HPDE6-E6E7 (cell line): ENCODE measurements around the gene NOP53.
A peak's percentile ranks its signal among the peaks of the same experiment; 100 is the strongest.
"Not testable (repeated sequence)": the region's sequence is repeated elsewhere in the genome, so short reads cannot be mapped to it uniquely, and the experiment has no call there.

ENCODE experiments used
- DNase-seq: peaks from one replicate; pipeline ENCODE4 v3.0.0; 2011; ENCODE audit warnings: missing footprints; ENCODE audit errors: extremely low spot score

Gene NOP53

DNA sequence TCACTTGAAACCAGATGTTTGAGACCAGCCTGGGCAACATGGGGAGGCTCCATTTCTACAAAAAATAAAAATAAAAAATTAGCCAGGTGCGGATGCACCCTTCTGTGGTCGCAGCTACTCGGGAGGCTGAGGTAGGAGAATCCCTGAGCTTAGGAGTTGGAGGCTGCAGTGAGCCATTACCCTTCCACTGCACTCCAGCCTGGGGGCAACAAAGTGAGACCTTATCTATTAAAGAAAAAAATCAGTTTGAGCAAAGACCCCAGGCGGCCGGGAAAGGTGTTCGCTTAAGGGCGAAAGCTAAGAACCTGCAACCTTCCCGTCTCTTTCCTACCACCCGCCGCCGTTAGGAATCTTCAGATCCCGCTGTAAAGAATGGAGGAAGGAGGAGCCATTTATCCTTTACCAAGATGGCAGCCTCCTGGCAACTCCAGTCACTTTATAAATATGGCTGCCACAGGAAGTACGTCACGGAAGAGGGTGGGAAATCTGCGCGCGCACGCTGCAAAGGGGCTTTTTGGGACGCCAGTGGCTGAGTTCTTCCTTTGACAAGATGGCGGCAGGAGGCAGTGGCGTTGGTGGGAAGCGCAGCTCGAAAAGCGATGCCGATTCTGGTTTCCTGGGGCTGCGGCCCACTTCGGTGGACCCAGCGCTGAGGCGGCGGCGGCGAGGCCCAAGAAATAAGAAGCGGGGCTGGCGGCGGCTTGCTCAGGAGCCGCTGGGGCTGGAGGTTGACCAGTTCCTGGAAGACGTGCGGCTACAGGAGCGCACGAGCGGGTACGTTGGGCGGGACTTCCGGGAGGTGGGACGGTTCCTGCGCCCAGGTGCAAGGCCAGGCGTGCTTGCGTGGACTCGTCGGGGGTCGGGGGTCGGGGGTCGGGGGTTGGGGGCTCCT lies at the start of gene NOP53:
NOP53 (plus strand) TSS at position 537 of the 892 bp plus-strand sequence; CDS start at position 551, 14 bp downstream.
- DNase-seq, result peak; percentile 89

DNA sequence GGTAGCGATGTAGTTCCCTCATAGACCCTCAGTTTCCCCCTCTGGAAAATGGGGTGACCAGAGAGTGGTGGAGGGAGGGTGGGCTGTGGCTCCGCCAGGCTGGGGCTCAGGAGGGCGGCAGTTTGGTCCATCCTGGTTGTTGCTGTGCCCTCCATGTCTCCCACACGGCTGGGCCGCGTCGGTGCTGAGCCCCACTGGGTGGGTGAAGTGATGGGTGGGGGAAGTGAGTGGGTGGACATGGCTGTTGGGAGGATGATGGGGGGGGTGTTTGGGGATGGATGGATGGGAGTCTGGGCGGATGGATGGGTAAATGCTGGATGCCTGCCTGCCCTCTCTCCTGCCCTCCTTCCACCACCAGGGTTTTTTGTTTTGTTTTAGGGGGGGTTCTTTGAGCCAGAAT lies 48.7 kb upstream of the NOP53 start:
- no peak for DNase-seq

DNA sequence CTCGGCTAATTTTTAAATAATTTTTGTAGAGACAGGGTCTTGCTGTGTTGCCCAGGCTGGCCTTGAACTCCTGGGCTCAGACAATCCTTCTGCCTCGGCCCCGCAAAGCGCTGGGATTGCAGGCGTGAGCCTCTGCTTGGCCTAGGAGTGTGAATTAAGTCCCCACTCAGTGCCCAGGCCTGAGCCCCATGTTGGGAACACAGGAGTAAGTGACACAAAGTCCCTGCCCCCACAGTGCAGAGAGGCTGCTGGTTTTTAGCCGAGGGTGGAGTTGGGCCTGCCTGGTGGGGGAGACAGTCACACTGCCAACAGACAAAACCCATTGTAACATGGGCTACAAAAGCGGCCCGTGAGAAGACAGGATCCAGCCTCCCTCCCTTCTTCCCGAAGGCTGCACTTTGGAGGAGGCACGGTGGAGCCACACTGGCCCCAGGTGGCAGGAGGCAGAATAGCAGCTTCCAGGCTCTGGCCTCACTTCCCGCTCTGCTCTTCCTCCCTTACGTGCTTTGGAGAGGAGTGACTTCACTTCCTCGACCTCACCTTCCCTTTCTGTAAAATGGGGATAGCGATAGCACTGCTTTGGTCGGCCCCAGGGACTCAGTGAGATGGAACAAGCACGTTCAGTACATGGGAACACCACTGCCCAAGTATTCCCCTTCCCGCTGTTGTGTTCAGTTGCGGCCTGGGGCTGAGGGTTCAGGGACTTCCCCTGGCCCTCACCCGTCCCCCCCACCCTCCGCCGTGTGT lies 47.3 kb upstream of the NOP53 start:
- DNase-seq, result peak; percentile 72

DNA sequence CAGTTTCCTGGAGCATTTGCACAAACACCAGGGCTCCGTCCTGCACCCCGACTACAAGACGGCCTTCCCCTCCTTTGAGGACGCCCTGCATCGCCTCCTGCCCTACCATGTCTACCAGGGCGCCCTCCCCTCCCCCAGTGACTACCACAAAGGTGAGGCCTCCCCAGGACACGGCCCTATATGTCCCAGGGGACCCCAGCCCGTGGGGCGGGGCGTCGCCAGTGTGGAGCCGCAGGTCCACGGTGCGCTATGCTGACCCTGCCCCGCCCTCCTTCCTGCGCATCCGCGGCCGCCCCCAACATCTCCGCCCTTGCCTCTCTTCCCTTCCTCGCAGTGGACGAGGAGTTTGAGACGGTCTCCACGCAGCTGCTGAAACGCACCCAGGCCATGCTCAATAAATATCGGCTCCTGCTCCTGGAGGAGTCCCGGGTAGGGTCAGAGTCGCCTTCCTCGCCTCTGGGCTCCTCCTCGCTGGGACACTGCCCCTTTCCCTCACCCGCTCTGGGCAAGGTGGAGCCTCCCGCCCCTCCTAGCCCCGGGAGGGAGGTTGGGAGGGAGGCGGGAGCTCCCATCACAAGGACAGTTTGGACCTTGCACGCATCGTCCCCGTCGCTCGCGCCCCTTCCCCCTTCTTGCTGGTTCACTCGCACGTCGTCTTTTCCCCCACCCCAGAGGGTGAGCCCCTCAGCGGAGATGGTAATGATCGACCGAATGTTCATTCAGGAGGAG lies 46.6 kb upstream of the NOP53 start:
- no peak for DNase-seq

DNA sequence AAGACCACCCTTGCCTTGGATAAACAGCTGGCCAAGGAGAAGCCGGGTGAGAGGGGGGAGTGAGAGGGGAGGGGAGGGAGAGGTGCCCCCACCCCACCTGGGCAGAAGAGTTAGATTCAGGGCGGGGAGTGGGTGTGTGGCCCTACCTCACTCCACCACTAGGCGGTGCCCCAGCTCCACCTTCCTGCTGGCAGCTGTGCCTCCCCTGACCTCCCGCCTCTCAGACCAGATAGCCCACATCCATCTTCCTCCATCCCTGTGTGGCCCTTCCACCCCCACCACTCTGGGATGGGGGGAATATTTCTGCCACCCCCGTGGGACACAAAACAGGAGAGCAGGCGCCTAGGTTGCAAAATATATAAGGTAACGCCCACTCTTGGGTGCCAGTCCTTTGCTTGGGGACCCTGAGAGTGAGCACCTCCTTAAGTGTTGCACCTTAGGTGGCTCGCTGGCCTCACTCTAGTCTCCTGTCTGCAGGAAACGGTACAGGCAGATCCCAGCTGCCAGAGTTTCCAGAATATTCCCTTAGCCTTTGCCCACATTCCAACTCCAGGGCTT lies 45.9 kb upstream of the NOP53 start:
- peak; percentile 43 for DNase-seq

DNA sequence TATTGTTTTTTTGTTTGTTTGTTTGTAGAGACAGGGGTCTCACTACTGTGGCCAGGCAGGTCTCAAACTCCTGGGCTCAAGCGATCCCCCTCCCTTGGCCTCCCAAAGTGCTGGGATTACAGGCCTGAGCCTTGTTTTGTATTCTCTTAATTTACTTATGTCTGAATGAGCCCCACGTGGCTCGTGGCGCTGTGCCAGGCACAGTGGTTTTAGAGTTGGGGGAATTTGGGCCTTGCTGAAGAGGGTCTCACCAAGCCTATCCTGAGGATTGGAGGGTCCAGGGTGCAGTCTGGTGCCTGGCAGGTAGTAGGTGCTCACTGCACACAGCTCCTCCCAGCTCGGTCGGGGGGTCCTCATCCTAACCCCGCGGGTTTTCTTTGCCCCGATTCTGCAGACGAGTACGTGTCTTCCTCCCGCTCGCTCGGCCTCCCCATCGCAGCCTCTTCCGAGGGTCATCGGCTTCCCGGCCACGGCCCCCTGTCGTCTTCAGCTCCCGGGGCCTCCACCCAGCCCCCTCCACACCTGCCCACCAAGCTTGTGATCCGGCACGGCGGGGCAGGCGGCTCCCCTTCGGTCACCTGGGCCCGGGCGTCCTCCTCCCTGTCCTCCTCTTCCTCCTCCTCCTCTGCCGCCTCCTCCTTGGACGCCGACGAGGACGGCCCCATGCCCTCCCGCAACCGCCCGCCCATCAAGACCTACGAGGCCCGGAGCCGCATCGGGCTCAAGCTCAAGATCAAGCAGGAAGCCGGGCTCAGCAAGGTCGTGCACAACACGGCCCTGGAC lies 44.2 kb upstream of the NOP53 start:
- no peak for DNase-seq

DNA sequence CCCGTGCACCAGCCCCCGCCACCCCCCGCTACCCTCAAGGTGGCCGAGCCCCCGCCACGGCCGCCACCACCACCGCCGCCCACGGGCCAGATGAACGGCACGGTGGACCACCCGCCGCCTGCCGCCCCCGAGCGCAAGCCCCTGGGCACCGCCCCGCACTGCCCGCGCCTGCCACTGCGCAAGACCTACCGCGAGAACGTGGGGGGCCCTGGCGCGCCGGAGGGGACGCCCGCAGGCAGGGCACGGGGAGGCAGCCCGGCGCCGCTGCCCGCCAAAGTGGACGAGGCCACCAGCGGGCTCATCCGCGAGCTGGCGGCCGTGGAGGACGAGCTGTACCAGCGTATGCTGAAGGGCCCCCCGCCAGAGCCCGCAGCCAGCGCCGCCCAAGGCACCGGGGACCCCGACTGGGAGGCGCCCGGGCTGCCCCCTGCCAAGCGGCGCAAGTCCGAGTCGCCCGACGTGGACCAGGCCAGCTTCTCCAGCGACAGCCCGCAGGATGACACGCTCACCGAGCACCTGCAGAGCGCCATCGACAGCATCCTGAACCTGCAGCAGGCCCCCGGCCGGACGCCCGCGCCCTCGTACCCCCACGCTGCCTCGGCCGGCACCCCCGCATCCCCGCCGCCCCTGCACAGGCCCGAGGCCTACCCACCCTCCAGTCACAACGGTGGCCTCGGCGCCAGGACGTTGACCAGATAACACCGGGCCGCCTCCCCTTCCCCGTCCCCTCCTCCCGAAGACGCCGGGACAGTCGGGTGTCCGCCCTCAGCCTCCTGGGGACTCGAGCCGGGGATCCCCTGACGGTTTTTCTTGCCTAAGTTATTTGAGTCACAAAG lies 43.4 kb upstream of the NOP53 start:
- DNase-seq, result no peak

DNA sequence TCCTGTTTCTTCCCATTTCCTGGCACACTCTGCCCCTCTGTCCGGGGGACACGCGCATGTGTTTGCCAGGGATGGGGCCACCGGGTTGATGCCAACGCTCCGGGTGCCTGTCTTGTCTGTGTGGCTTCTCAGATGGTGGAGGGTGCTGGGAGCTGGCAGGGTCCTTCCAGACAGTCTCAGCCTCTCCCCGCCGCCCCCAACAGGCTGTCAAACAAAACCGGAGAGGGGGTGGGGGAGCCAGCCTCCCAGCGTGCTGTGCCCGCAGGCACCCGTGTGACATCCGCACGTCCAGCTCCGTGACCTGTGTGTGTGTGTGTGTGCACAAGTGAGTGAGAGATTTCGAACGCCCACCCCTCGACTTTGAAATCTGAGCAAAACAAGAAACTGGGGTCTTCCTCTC lies 42.7 kb upstream of the NOP53 start:
- DNase-seq, result no peak

DNA sequence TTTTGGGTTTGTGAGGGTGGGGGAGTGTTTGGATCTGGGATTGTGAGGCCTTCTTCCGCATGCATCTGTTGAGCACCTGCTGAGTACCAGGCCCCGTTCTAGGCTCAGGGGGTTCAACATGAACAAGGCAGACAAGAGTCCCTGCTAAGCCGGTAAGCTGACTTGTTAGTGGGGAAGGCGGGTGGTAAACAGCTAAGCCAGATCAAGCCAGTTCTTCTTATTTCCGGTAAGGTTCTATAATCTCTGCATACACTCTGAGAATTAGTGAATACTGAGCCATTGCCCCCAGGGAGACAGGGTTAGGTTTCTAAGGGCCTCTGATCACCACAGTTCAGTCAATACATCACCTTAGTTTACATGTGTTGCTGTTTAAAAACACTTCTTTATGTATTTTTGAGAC lies 42.0 kb upstream of the NOP53 start:
- DNase-seq, result no peak

DNA sequence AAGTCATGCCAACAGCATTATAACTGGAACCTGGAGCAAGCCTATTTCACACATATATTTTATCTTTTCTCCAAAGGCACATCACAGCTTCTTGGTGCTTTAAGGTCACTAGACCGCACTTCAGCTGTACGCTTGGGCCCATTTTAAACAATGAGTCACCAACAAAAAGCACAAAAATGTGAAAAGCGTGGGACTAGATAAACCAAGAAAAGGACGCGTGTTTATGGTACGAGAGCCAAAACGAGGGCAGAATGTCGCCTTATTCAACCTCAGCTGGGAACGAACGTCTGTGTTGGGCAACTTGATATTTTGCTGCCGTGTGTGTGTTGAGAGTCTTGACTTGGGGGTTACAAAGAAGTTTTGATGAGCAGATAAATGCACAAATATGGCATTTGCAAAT lies 41.3 kb upstream of the NOP53 start:
- DNase-seq, result no peak

DNA sequence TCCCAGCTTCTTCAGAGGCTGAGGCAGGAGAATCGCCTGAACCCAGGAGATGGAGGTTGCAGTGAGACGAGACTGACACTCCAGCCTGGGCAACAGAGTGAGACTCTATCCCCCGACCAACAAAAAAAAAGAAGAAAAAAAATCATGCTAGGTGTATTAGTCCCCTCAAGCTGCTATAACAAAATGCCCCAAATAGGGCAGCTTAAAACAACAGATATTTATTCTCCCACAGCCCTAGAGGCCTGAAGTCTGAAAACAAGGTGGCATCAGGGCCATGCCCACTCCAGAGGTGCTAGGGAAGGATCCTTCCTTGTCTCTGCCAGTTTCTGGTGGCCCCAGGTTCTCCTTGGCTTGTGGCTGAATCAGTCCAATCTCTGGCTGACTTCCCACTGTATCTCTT lies 40.7 kb upstream of the NOP53 start:
- DNase-seq, result no peak

DNA sequence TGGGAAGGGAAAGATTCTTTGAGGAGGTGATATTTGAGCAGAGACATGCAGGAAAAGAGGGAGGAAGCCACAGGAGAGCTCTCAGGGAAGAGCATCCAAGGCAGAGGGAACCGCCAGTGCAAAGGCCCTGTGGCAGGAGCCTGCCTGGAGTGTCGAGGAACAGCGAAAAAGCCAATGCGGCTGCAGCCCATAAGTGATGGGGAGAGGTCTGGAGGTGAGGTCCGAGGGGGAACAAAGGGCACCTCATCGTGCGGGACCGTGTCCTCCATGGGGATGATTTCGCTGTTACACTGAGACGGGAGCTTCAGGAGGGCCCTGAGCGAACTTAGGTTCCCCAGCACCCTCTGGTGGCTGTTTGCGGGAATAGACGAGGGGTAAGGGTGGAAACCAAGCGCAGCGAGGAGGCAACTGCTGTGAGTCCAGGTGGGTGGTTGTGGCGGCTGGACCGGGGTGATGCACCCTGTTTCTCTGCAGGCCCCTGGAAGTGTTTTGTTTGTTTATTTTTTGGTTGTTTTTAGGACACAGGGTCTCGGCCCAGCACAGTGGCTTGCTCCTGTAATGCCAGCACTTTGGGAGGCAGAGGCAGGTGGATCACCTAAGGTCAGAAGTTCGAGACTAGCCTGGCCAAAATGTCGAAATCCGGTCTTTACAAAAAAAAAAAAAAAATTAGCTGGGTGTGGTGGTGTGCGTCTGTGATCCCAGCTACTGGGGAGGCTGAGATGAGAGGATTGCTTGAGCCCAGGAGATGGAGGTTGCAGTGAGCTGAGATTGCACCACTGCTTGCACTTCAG lies 38.0 kb upstream of the NOP53 start:
- DNase-seq, result peak; percentile 54

DNA sequence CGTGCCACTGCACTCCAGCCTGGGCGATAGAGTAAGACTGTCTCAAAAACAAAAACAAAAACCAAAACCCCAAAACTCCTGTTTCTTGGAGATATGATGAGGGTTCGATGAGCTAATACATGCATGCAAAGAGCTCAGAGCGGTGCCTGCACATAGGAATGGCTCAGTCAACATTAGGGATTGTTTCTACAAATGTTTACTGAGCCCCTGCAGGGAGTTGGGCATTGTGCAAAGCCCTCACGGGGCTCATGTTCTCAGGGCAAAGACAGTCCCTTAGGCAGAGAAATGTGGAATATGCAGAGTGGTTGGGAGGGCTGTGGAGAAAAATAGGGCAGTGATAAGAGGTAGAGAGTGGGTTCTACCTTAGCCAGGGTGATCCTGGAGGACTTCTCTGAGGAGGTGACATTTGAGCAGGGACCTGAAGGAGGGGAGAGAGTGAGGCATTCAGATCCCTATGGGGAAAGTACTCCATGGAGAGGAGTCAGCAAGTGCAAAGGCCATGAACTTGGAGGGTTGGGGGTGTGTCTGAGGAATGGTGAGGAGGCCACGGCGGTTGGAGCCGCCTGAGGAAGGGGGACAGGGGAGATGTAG lies 33.6 kb upstream of the NOP53 start:
- DNase-seq, result no peak

DNA sequence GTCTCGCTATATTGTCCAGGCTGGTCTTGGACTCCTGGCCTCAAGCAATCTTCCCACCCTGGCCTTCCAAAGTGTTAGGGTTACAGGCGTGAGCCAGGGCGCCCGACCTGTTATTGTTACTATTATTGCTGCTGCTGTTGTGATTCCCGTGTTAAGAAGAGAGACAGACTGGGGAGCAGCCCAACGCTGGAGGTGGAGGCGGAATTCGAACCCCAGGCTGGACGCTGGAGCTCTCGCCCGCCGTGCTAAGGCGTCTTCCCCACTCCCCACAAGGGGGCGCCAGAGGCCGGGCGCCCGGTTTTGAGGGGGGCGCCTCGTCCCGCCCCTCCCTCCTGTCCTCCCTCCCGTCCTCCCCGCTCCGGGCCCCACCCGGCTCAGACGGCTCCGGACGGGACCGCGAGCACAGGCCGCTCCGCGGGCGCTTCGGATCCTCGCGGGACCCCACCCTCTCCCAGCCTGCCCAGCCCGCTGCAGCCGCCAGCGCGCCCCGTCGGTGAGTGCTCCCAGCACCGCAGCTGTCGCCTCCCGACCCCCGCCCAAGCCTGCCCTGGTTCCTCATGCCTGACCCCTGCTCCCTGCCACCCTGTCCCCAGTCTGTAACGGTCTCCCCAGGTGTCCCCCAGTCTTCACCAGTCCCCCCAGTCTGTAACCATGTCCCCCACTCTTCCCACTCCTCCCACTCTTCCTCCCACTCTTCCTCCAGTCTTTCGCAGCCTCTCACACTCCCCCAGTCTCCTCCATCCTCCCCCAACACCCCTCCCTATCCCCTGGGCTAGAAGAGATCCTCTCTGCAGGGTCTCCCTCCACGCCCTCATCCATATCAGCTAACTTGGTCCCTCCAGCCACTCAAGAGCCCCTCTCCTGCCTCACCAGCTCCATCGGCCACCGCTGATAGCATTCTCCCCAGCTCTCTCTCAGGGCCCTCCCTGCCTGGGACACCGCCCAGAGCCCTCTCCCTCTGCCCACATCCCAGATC lies 32.0 kb upstream of the NOP53 start, which contains the start of gene EHD2:
EHD2 (plus strand) TSS at position 377 of the 976 bp plus-strand sequence. CDS start 3,191 bp downstream, outside the sequence.
- DNase-seq, result peak; percentile 41

DNA sequence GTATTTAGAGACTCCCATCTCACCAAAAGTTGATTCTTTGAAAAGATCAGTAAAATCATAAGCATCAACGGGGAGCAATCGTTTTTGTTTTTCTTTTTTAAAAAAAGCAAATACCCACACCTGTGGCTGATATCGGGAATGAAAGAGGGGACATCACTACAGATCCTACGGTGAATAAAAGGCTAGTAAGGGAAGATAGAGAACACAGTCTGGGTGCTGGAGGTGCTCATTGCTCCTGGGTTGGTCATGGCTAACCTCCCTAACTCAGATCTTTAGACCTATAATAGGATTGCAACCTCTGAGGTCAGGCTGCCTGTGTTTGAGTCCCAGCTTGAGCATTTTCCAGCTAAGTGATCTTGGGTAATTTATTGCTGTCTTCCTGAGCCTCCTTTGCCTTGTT lies 31.0 kb upstream of the NOP53 start:
- DNase-seq, result no peak

DNA sequence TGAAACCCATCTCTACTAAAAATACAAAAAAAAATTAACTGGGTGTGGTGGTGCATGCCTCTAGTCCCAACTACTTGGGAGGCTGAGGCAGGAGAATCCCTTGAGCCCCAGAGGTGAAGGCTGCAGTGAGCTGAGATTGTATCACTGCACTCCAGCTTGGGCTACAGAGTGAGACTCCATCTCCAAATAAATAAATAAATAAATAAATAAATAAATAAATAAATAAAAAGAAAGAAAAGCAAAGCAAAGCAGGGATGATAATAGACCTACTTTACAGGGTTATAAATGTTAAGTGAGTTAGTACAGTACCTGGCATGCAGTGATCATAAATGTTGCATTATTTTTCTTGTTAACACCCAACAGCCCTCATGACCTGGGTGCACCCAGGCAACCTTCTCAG lies 30.5 kb upstream of the NOP53 start:
- DNase-seq, result not testable (repeated sequence)

DNA sequence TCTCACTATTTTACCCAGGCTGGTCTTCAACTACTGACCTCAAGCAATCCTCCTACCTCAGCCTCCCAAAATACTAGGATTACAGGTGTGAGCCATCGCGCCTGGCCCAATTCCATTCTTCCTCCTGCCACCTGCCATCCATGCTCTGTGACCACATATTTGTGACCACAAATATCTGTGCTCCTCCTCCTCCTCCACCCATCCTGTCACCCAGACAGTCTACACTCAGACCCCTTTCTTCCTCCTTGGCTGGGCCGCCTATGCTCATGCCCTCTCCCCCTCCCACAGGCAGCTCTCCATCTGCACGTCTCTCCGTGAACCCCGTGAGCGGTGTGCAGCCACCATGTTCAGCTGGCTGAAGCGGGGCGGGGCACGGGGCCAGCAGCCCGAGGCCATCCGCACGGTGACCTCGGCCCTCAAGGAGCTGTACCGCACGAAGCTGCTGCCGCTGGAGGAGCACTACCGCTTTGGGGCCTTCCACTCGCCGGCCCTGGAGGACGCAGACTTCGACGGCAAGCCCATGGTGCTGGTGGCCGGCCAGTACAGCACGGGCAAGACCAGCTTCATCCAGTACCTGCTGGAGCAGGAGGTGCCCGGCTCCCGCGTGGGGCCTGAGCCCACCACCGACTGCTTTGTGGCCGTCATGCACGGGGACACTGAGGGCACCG lies 28.9 kb upstream of the NOP53 start:
- no peak for DNase-seq
